K562 (cell line): Measurements from ENCODE around the gene TCF15.

Experiments used
- BRD9 ChIP-seq: fragments of 450-650 bp; IDR thresholded peaks from 2 replicates; pipeline ENCODE4 v1.6.1; 2018; ENCODE audit warnings: low read depth; ENCODE audit not compliant: partially characterized antibody
- CREB1 ChIP-seq, 2 experiments: sonication (generic) in 1 of 2; formaldehyde crosslinking in 1 of 2; IDR thresholded peaks; 2 replicates each; pipeline versions ENCODE4 v1.6.1 to v1.8.0; 2012 to 2022; ENCODE audit warnings: inconsistent platforms in 1 of 2, mild to moderate bottlenecking in 1 of 2, missing genetic modification reagents in 1 of 2, moderate library complexity in 1 of 2
- SMARCC2 ChIP-seq: fragments of 450-650 bp; IDR thresholded peaks from 2 replicates; pipeline ENCODE4 v1.6.1; 2017; ENCODE audit warnings: antibody characterized with exemption, moderate library complexity, mild to moderate bottlenecking, low read depth
- ZC3H11A ChIP-seq: IDR thresholded peaks from 2 replicates; pipeline ENCODE4 v1.6.1; 2012; ENCODE audit warnings: low read depth, low read length, improper control_type of control experiment
- ZNF239 ChIP-seq: fragments of 250-450 bp; sonication (Bioruptor Pico); IDR thresholded peaks from 2 replicates; pipeline ENCODE4 v1.4.0; 2020; ENCODE audit warnings: mild to moderate bottlenecking
- TF ChIP-seq, protein P1 (sequence below), 2 experiments: IDR thresholded peaks in 1 of 2; conservative IDR thresholded peaks in 1 of 2; 2 replicates each; pipeline ENCODE4 v1.6.1; 2016; ENCODE audit warnings: low read depth in 2 of 2, mild to moderate bottlenecking in 1 of 2, missing compliant biosample characterization in 1 of 2, missing genetic modification characterization in 1 of 2, moderate library complexity in 1 of 2

DNA sequence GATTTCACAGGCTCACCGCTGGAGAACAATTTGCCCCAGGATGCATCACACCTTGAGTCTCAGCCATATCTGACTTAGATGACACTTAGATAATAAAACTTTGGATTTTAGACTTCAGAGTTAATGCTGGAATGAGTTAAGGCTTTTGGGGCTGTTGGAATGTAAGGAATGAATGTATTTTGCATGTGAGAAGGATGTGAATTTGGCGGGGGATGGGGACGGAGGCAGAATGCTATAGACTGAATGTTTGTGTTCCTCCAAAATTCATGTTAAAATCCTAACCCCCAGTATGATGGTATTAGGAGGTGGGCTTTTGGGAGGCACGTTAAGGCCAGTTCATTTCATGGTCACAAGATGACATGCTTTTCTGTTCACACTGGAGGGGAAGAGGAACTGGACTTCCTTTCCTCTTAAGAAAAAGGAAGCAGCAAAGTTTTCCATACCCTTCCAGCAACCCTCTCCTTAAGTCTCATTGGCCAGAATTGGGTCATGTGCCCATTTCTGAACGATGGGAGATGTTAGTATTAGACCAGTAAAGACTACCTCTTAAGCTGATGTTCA, 48.7 kb upstream of the TCF15 start:
- TF ChIP-seq, protein P1, sequence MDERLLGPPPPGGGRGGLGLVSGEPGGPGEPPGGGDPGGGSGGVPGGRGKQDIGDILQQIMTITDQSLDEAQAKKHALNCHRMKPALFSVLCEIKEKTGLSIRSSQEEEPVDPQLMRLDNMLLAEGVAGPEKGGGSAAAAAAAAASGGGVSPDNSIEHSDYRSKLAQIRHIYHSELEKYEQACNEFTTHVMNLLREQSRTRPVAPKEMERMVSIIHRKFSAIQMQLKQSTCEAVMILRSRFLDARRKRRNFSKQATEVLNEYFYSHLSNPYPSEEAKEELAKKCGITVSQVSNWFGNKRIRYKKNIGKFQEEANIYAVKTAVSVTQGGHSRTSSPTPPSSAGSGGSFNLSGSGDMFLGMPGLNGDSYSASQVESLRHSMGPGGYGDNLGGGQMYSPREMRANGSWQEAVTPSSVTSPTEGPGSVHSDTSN (CRISPR knock-in tag; IDR thresholded peaks at IDR 0.05; ENCODE audit: low read depth) = no peak
- TF ChIP-seq, protein P1 (tag; conservative IDR thresholded peaks at IDR 0.05; ENCODE audit: low read depth) = no peak
- no peak for TF ChIP-seq BRD9
- TF ChIP-seq ZC3H11A = no peak
- TF ChIP-seq SMARCC2 = no peak
- TF ChIP-seq ZNF239 (CRISPR knock-in tag) = no peak
- no peak for TF ChIP-seq CREB1 (IDR thresholded peaks at IDR 0.05)
- TF ChIP-seq CREB1 (CRISPR knock-in tag; IDR thresholded peaks at IDR 0.05) = no peak
